Panc1 (cell line): ENCODE data around the gene FMC1. TPM values are rescaled to one million over a fixed set of nuclear protein-coding genes. Genes with fewer than 3 reads are reported as not detected.

Experiments used
- ATAC-seq: fragments of 200-7000 bp; cut with Tn5 transposase; 2 replicates; pipeline ENCODE4 v1.9.1; 2020; ENCODE audit warnings: mild to moderate bottlenecking, moderate library complexity
- BruUV-seq: library from RNA; stranded (reverse); fragments of 400-500 nt; replicated peaks from 2 replicates; lab custom pipeline; 2021; lab: Mats Ljungman, UMichigan
- CTCF ChIA-PET: fragments of 300-600 bp; sonication (Branson Sonifier 250); formaldehyde crosslinking; loops from one replicate; lab custom pipeline; 2022; ENCODE audit warnings: antibody characterized with exemption; lab: Charles Lee
- POLR2A ChIA-PET: fragments of 300-600 bp; sonication (Branson Sonifier 250); formaldehyde crosslinking; loops from one replicate; lab custom pipeline; 2022; ENCODE audit warnings: antibody characterized with exemption; lab: Charles Lee
- DNase-seq: peaks from one replicate; pipeline ENCODE4 v3.0.0-alpha.2; 2010; ENCODE audit warnings: low read depth, low spot score
- H3K27ac ChIP-seq: 2 replicates; pipeline ENCODE4 v1.5.1; 2011; ENCODE audit warnings: mild to moderate bottlenecking, low read length, inconsistent platforms
- H3K27me3 ChIP-seq: fragments of 200-500 bp; sonication (Bioruptor generic); 2 replicates; pipeline ENCODE4 v1.6.0; 2014; ENCODE audit warnings: low read length, inconsistent platforms; ENCODE audit not compliant: control insufficient read depth, insufficient read depth
- H3K36me3 ChIP-seq: fragments of 200-500 bp; sonication (Bioruptor generic); 2 replicates; pipeline ENCODE4 v1.5.1; 2014; ENCODE audit warnings: inconsistent platforms, mild to moderate bottlenecking, low read length, moderate library complexity; ENCODE audit not compliant: control insufficient read depth, insufficient read depth
- H3K4me1 ChIP-seq: 2 replicates; pipeline ENCODE4 v1.5.1; 2011; ENCODE audit warnings: inconsistent platforms, mild to moderate bottlenecking, low read length, moderate library complexity; ENCODE audit not compliant: control insufficient read depth, insufficient read depth
- H3K4me3 ChIP-seq, 2 experiments: 2 replicates each; pipeline ENCODE4 v1.5.1; 2011 to 2012; ENCODE audit warnings: low read depth in 2 of 2, low read length in 2 of 2, mild to moderate bottlenecking in 2 of 2, inconsistent platforms in 1 of 2, moderate library complexity in 1 of 2
- H3K9me3 ChIP-seq: fragments of 200-500 bp; sonication (Bioruptor generic); 2 replicates; pipeline ENCODE4 v1.5.1; 2014; ENCODE audit warnings: low read depth, mild to moderate bottlenecking, inconsistent platforms, low read length, moderate library complexity; ENCODE audit not compliant: control insufficient read depth, insufficient read depth
- CTCF ChIP-seq: fragments of 450-650 bp; IDR thresholded peaks from 2 replicates; pipeline ENCODE4 v1.5.1; 2017; ENCODE audit warnings: mild to moderate bottlenecking
- POLR2AphosphoS5 ChIP-seq: IDR thresholded peaks from 2 replicates; pipeline ENCODE4 v1.6.1; 2012; ENCODE audit warnings: mild to moderate bottlenecking, low read depth, low read length, moderate library complexity
- REST ChIP-seq, 2 experiments: IDR thresholded peaks; 2 replicates each; pipeline ENCODE4 v1.6.1; 2011 to 2012; ENCODE audit warnings: low read depth in 2 of 2, control low read depth in 1 of 2, low read length in 1 of 2, mild to moderate bottlenecking in 1 of 2, moderate library complexity in 1 of 2; ENCODE audit not compliant: insufficient read depth in 1 of 2
- SIN3A ChIP-seq: IDR thresholded peaks from 2 replicates; pipeline ENCODE4 v1.6.1; 2012; ENCODE audit warnings: low read depth, mild to moderate bottlenecking, low read length, moderate library complexity, borderline replicate concordance; ENCODE audit not compliant: insufficient read depth
- TCF7L2 ChIP-seq: IDR thresholded peaks from 2 replicates; pipeline ENCODE4 v1.6.1; 2011; ENCODE audit warnings: mild to moderate bottlenecking, low read depth, low read length, inconsistent platforms
- in situ Hi-C: cut with HindIII; loops from 2 replicates; pipeline ENCODE4 v1.10.0; 2016; ENCODE audit warnings: low sequenced_read_pairs, low pct_unique_long_range_greater_than_20kb
- intact Hi-C: fragments of 100-400 bp; cut with micrococcal nuclease; formaldehyde crosslinking; loops from one replicate; pipeline ENCODE4 v1.10.0; 2022; ENCODE audit not compliant: unreplicated experiment
- total RNA-seq: library from RNA; stranded (reverse); gene quantifications from one replicate; pipeline ENCODE4 v1.2.1, GENCODE V29; 2021; ENCODE audit not compliant: unreplicated experiment

Gene FMC1
- total RNA-seq, 1 experiment from 2014 or later = 12.7 TPM

GRCh38 chr7:139339698-139340036 is 1.5 kb upstream of the FMC1 start:
- ChIA-PET CTCF (no interaction called here), POLR2A (interaction anchor here (0.6 to 1.0 kb wide), 2 partner anchors 20 to 111 kb away, joined by 3 to 4 read pairs; partner anchors contain the start of gene LUC7L2)
- no peak for TF ChIP-seq POLR2AphosphoS5
- DNase-seq = no peak
- Histone ChIP-seq H3K36me3 (no peaks in the 10 kb centered on the region; the same call in 1 of the 2 replicates), H3K4me1 (peaks cover 8% of the 10 kb centered on the region), H3K27ac (peak overlapping the region; percentile 98), H3K4me3 (peak overlapping the region; percentile 69 to 90), H3K9me3 (peaks cover 6% of the 10 kb centered on the region; the same call in 1 of the 2 replicates), H3K27me3 (no peaks in the 10 kb centered on the region)
- in situ Hi-C loops (no loop called here), intact Hi-C loops (no loop called here)
- ATAC-seq = no peak
- TSS peak; percentile 93 for BruUV-seq

GRCh38 chr7:139340037-139340807 is 915 bp upstream of the FMC1 start:
- TF ChIP-seq SIN3A (no peak), CTCF (peak; percentile 91), REST (IDR thresholded peaks at IDR 0.05; ENCODE audit: insufficient read depth in 1 of 2, low read depth in 2 of 2, low read length in 1 of 2) (no peak), POLR2AphosphoS5 (peak; percentile 70), TCF7L2 (no peak)
- ATAC-seq (peak; percentile 90), DNase-seq (peak; percentile 100)
- BruUV-seq = no TSS peak
- intact Hi-C loops (no loop called here), in situ Hi-C loops (no loop called here)
- Histone ChIP-seq H3K27me3 (no peaks in the 10 kb centered on the region), H3K36me3 (no peaks in the 10 kb centered on the region; the same call in 1 of the 2 replicates), H3K27ac (peak overlapping the region; percentile 98), H3K4me1 (peaks cover 8% of the 10 kb centered on the region), H3K9me3 (peaks cover 6% of the 10 kb centered on the region; the same call in 1 of the 2 replicates), H3K4me3 (peak overlapping the region; percentile 69 to 90)
- CTCF ChIA-PET = no interaction called here
- POLR2A ChIA-PET = interaction anchor here (0.6 to 1.0 kb wide), 2 partner anchors 20 to 111 kb away, joined by 3 to 4 read pairs; partner anchors contain the start of gene LUC7L2

GRCh38 chr7:139340808-139341057 is 404 bp upstream of the FMC1 start:
- POLR2A ChIA-PET = no interaction called here
- H3K4me3 ChIP-seq = peak overlapping the region; percentile 69 to 90
- H3K27ac ChIP-seq = peak overlapping the region; percentile 98
- H3K36me3 ChIP-seq = no peaks in the 10 kb centered on the region; the same call in 1 of the 2 replicates
- no peaks in the 10 kb centered on the region for H3K27me3 ChIP-seq
- H3K9me3 ChIP-seq = peaks cover 6% of the 10 kb centered on the region; the same call in 1 of the 2 replicates
- no TSS peak for BruUV-seq
- CTCF ChIA-PET = no interaction called here
- no peak for TF ChIP-seq CTCF
- TF ChIP-seq POLR2AphosphoS5 = peak; percentile 14; the same call in 1 of the 2 replicates
- H3K4me1 ChIP-seq = peaks cover 8% of the 10 kb centered on the region
- DNase-seq (no peak), ATAC-seq (no peak)
- in situ Hi-C loops (no loop called here), intact Hi-C loops (loop anchor here (1.0 kb wide), 1 partner anchor 19 kb away; the partner anchor contains the start of gene LUC7L2)
